GM12878 (cell line): ENCODE results near the gene ADGRL2.

Experiments
- BCL11A ChIP-seq: IDR thresholded peaks from 2 replicates; pipeline ENCODE4 v1.6.1; 2011; ENCODE audit warnings: low read depth, low read length
- BHLHE40 ChIP-seq, 2 experiments: fragments of 450-650 bp in 1 of 2; IDR thresholded peaks; 2 replicates each; pipeline ENCODE4 v1.6.1; 2011 to 2017; ENCODE audit warnings: low read depth in 2 of 2, borderline replicate concordance in 1 of 2, improper control_type of control experiment in 1 of 2, low read length in 1 of 2, mild to moderate bottlenecking in 1 of 2
- CBFB ChIP-seq: IDR thresholded peaks from 2 replicates; pipeline ENCODE4 v1.6.1; 2016; ENCODE audit warnings: antibody characterized with exemption, low read depth
- CHD1 ChIP-seq: IDR thresholded peaks from 2 replicates; pipeline ENCODE4 v1.6.1; 2012; ENCODE audit warnings: low read depth, low read length, improper control_type of control experiment
- CTCF ChIP-seq, 3 experiments: IDR thresholded peaks in 2 of 3; conservative IDR thresholded peaks in 1 of 3; 2 replicates each; pipeline ENCODE4 v1.5.1; 2011; ENCODE audit warnings: low read depth in 3 of 3, low read length in 3 of 3, mild to moderate bottlenecking in 3 of 3, control low read depth in 2 of 3, moderate library complexity in 2 of 3, inconsistent platforms in 1 of 3, mixed read lengths in 1 of 3; ENCODE audit not compliant: control insufficient read depth in 2 of 3, insufficient read depth in 1 of 3; ENCODE audit errors: extremely low read depth in 1 of 3
- EZH2 ChIP-seq: IDR thresholded peaks from 2 replicates; pipeline ENCODE4 v1.6.1; 2012; ENCODE audit warnings: low read depth, mild to moderate bottlenecking, control low read depth, inconsistent platforms, low read length, borderline replicate concordance; ENCODE audit not compliant: control insufficient read depth
- HDGF ChIP-seq: fragments of 450-650 bp; IDR thresholded peaks from 2 replicates; pipeline ENCODE4 v1.6.1; 2016; ENCODE audit warnings: antibody characterized with exemption
- JUND ChIP-seq: IDR thresholded peaks from 2 replicates; pipeline ENCODE4 v1.6.1; 2012; ENCODE audit warnings: low read depth, mild to moderate bottlenecking, low read length, improper control_type of control experiment, moderate library complexity
- MTA3 ChIP-seq: IDR thresholded peaks from 2 replicates; pipeline ENCODE4 v1.6.1; 2012; ENCODE audit warnings: low read length, inconsistent platforms, borderline replicate concordance
- SMAD1 ChIP-seq: fragments of 450-650 bp; IDR thresholded peaks from 2 replicates; pipeline ENCODE4 v1.6.1; 2018; ENCODE audit warnings: mild to moderate bottlenecking, low read depth; ENCODE audit not compliant: partially characterized antibody

GRCh38 chr1:82015444-82015843 lies 214.7 kb downstream of the ADGRL2 start:
- no peak for TF ChIP-seq MTA3
- TF ChIP-seq CHD1: no peak
- TF ChIP-seq HDGF: no peak
- no peak for TF ChIP-seq BCL11A
- peak in 1 of 3 experiments; percentile 31; a peak in 2 of 6 replicates for TF ChIP-seq CTCF (IDR thresholded peaks at IDR 0.05 in 2 of 3, conservative IDR thresholded peaks at IDR 0.05 in 1 of 3; ENCODE audit: control insufficient read depth in 2 of 3, extremely low read depth in 1 of 3, insufficient read depth in 1 of 3, low read depth in 3 of 3, low read length in 3 of 3)
- TF ChIP-seq EZH2: no peak
- no peak for TF ChIP-seq SMAD1
- no peak for TF ChIP-seq CBFB
- no peak for TF ChIP-seq JUND
- no peak for TF ChIP-seq BHLHE40 (IDR thresholded peaks at IDR 0.05; ENCODE audit: borderline replicate concordance in 1 of 2, low read depth in 2 of 2, low read length in 1 of 2)
